ENCODE results near the gene KMT2A.

The KMT2A gene

DNA sequence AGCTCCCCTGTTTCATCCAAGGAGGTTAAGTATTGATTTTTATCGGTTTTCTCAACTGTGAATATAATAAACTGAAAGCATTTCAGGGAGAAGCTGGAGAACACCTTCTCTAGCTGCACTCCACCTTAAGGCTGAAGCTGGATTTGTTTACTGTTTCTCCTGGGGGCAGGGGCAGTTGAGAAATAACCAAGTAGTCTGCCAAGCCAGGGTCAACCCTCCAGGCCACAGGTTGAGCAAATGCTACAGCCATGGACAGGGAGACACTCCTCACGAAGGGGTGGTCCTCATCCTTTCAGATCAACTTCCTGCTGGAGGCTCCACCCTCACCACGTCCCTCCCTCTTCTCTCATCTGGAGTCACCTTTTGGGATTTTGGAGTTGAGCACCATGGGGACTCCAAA lies 90.8 kb downstream of the KMT2A start, which contains the start of gene TTC36:
Gene TTC36 (plus strand): TSS at position 366 of the 400 bp plus-strand sequence. CDS start 21 bp downstream, at position 387.
- TF ChIP-seq, protein P1, sequence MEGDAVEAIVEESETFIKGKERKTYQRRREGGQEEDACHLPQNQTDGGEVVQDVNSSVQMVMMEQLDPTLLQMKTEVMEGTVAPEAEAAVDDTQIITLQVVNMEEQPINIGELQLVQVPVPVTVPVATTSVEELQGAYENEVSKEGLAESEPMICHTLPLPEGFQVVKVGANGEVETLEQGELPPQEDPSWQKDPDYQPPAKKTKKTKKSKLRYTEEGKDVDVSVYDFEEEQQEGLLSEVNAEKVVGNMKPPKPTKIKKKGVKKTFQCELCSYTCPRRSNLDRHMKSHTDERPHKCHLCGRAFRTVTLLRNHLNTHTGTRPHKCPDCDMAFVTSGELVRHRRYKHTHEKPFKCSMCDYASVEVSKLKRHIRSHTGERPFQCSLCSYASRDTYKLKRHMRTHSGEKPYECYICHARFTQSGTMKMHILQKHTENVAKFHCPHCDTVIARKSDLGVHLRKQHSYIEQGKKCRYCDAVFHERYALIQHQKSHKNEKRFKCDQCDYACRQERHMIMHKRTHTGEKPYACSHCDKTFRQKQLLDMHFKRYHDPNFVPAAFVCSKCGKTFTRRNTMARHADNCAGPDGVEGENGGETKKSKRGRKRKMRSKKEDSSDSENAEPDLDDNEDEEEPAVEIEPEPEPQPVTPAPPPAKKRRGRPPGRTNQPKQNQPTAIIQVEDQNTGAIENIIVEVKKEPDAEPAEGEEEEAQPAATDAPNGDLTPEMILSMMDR (conservative IDR thresholded peaks at IDR 0.05; ENCODE audit: control insufficient read depth, insufficient read depth, low read depth, low read length): no peak
- no peak for DNase-seq (ENCODE audit: low read depth)
- no peak within 1 kb of the TSS for H3K4me3 ChIP-seq (ENCODE audit: control insufficient read depth, low read depth, low read length)

DNA sequence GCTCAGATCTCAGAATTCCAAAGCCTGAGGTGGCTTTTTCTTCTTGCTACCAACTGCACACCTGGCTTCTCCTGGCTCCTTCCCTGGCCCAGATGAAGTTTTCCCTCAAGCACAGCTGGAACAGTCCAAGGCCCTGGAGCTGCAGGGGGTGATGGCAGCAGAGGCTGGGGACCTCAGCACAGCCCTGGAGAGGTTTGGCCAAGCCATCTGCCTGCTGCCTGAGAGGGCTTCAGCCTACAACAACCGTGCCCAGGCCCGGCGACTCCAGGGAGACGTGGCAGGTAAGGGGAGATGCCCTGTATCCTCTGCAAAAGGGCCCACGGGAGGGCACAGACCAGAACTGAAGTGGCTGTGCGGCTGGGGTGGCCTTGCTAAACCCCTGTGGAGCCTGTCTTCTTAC lies 92.2 kb downstream of the KMT2A start:
- H3K4me3 ChIP-seq (ENCODE audit: control insufficient read depth, low read depth, low read length): no peak overlapping the region
- no peak for DNase-seq (ENCODE audit: low read depth)
- TF ChIP-seq, protein P1 (conservative IDR thresholded peaks at IDR 0.05; ENCODE audit: control insufficient read depth, insufficient read depth, low read depth, low read length): no peak

DNA sequence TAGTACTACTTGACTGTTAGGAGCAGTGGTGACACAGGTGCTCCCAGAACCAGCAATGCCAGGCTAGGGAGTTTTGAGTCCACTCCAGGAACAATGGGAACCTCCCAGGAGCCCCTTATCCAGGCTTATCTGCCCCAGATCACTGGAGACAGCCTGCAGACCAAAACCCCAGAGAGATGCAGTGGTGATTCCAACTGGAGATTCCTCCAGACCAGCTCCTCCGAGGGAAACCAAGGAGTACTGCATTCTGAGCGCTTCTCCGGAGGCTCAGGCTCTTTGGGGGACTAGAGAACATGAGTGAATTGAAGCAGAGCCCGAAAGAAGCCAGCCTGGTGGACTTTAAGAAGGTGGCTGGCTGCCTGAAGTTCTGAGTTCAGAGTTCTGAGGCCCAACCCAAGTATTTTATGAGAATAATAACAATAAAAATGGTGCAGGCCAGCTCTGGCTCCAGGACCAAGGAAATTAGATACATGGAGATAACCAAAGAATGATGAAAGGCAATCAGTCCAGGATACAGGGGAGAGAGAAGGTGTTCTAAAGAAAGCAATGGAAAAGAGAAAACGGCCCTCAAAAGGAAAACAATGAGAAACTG lies 93.4 kb downstream of the KMT2A start:
- no peak for DNase-seq (ENCODE audit: low read depth)
- TF ChIP-seq, protein P1 (conservative IDR thresholded peaks at IDR 0.05; ENCODE audit: control insufficient read depth, insufficient read depth, low read depth, low read length): no peak
- H3K4me3 ChIP-seq (ENCODE audit: control insufficient read depth, low read depth, low read length): no peak overlapping the region

DNA sequence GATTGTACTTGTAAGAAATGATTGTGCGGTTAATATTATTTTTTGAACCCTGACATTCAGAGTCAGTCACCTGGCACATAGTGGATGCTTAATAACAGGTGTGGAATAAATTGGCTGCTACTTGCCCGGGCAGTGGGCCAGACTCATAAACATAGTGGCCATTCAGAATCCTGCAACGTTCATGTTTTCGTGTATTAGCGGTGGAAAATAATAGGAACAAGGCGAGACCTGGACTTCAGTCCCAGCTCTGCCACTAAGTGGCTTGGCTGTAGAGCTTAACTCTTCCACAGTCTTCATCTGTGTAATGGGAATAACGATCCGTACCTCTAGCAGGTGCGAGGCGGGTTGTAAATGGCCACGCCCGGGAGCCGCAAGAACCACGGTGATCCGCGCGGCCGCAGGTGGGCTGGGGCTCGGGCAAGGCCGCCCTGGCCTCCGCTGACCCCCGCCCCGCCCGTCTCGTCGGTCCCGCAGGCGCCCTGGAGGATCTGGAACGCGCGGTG lies 93.9 kb downstream of the KMT2A start:
- TF ChIP-seq, protein P1 (conservative IDR thresholded peaks at IDR 0.05; ENCODE audit: control insufficient read depth, insufficient read depth, low read depth, low read length): no peak
- H3K4me3 ChIP-seq (ENCODE audit: control insufficient read depth, low read depth, low read length): peak overlapping the region; percentile 40
- peak; percentile 8 for DNase-seq (ENCODE audit: low read depth)

DNA sequence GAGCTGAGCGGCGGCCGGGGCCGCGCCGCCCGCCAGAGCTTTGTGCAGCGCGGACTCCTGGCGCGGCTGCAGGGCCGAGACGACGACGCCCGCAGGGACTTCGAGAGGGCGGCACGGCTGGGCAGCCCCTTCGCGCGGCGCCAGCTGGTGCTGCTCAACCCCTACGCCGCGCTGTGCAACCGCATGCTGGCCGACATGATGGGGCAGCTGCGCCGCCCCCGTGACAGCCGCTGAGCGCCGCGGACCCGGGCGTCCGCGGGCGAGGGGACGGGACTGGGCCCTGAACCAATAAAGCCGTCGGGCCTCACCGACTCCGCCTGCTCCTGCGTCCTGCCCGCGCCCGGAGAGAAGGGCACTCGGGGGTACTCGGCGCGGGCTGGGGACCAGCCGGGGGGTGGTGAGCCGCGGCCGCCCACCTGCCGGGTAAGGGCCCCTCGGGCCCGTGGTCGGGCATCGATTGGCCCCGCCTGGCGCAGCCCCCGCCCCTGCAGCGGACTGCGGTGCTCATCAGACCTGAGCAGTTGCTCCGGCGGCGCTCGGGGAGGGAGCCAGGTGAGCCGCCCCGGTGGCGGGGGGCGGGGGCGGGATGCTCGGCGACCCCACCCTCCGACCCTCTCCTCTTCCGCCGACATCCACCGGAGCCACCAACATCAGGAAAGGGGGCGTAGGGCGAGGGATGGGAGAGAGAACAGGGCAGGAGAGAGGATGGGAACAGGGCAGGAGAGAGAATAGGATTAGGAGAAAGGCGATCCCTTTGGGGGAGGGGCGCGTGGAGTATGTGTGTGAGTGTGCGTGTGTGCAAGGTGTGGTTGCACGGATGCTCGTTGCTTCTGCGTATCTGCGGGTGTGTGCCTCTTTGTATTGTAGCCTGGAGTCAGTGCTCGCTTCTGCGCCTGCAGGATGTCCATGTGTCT lies 94.6 kb downstream of the KMT2A start, which contains the start of gene TMEM25:
Gene TMEM25 (plus strand): TSS at position 510 of the 914 bp plus-strand sequence. CDS start 610 bp downstream, outside the sequence.
- peak within 1 kb of the TSS; percentile 40 for H3K4me3 ChIP-seq (ENCODE audit: control insufficient read depth, low read depth, low read length)
- DNase-seq (ENCODE audit: low read depth): peak; percentile 10
- TF ChIP-seq, protein P1 (conservative IDR thresholded peaks at IDR 0.05; ENCODE audit: control insufficient read depth, insufficient read depth, low read depth, low read length): no peak

DNA sequence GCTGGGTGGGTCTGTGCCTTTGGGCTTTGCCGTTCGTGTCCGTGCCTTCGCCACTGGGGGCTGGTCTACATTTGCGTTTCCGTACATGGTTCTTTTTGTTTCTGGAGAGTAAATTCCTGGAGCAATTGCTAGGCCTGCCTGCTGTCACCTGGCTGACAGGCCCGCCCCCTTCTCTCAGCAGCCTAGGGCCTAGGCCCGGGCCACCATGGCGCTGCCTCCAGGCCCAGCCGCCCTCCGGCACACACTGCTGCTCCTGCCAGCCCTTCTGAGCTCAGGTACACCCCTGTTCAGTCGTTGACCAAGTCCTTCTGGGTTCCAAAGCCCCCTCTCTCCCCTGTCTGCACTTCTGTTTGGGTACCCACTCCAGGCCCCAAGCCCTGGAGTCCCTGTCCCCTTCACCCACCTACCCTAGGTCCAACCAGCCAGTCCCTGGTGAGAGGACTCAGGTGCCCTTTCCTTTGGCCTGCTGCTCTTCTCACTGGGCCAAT lies 95.3 kb downstream of the KMT2A start:
- DNase-seq (ENCODE audit: low read depth): no peak
- H3K4me3 ChIP-seq (ENCODE audit: control insufficient read depth, low read depth, low read length): peak overlapping the region; percentile 40
- TF ChIP-seq, protein P1 (conservative IDR thresholded peaks at IDR 0.05; ENCODE audit: control insufficient read depth, insufficient read depth, low read depth, low read length): no peak
